T-helper 2 cell treated with Interferon-gamma antibody and Interleukin-4, amounts not matched to agents 5 μg/mL and 100 μg/mL, for 36 hours (primary cell): ENCODE measurements around the gene TRMT13.
"Not testable (repeated sequence)": the region's sequence is repeated elsewhere in the genome, so short reads cannot be mapped to it uniquely, and the experiment has no call there.

Experiments used
- DNase-seq: peaks from one replicate; pipeline ENCODE4 v3.0.0; 2021; ENCODE audit warnings: low spot score
- H3K27ac Mint-ChIP-seq: one replicate; pipeline ENCODE4 v1.8.0; 2021; ENCODE audit warnings: mild to moderate bottlenecking, mixed read lengths
- H3K27me3 Mint-ChIP-seq: one replicate; pipeline ENCODE4 v1.8.0; 2021; ENCODE audit warnings: low read depth, mixed read lengths
- H3K36me3 Mint-ChIP-seq: one replicate; pipeline ENCODE4 v1.8.0; 2021; ENCODE audit warnings: low read depth, mixed read lengths
- H3K4me1 Mint-ChIP-seq: one replicate; pipeline ENCODE4 v1.8.0; 2021; ENCODE audit warnings: low read depth, mixed read lengths
- H3K4me3 Mint-ChIP-seq: one replicate; pipeline ENCODE4 v1.8.0; 2022; ENCODE audit warnings: mild to moderate bottlenecking, moderate library complexity, mixed read lengths
- H3K9me3 Mint-ChIP-seq: one replicate; pipeline ENCODE4 v1.8.0; 2021; ENCODE audit warnings: mixed read lengths

TRMT13 gene

DNA sequence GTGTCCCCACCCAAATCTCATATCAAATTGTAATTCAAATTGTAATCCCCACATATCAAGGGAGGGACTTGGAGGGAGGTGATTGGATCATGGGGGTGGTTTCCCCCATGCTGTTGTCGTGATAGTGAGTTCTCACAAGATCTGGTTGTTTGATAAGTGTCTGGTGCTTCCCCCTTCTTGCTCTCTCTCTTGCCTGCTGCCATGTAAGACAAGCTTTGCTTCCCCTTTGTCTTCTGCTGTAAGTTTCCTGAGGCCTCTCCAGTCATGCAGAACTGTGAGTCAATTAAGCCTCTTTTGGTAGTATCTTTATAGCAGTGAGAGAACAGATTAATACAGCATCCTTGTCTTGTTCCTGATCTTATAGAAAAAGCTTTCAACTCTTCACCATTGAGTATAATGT lies 51.6 kb downstream of the TRMT13 start:
- DNase-seq = no peak
- Mint-ChIP-seq H3K27me3 (no peaks in the 10 kb centered on the region), H3K4me1 (peaks cover 1% of the 10 kb centered on the region), H3K9me3 (no peaks in the 10 kb centered on the region), H3K27ac (no peak overlapping the region), H3K36me3 (no peaks in the 10 kb centered on the region), H3K4me3 (no peak overlapping the region)

DNA sequence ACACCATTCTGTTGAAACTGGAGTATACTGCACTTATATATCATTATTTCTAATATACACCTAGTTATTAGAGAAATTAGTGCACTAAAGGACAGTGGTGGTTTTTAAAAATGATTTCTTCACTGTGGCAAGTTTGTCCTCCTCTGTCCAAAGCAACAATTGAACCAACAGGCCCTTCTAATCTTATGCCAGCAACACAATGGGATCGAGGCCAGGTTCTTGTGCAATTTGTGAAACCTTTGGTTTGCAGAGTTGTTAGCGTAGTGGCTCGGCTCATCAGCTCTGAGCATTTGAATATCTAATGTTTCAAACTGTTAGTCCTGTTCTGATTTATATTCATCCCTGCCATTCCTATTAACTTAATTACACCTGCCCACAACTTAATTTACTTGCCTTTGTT lies 54.9 kb downstream of the TRMT13 start:
- Mint-ChIP-seq H3K36me3 (peaks cover 2% of the 10 kb centered on the region), H3K27me3 (no peaks in the 10 kb centered on the region), H3K9me3 (no peaks in the 10 kb centered on the region), H3K27ac (no peak overlapping the region), H3K4me1 (peaks cover 1% of the 10 kb centered on the region), H3K4me3 (no peak overlapping the region)
- no peak for DNase-seq

DNA sequence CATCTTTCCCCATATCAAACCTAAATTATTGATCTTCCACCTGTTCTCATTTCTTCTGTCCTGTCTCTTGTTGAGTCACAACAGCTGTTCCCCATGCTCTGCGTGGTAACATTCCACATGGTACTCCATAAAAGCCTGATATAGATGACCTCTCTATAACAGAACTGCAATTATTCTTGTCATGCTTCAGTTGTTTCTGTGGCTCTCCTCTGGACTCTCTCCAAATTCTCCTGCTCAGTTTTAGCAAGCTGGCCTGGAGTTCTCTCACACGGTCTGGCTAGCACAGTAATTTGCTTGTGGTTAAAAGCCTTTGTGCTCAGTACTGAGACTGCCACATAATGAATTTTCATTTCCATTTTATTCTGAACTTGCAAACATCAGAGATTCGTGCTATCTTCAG lies 55.7 kb downstream of the TRMT13 start:
- no peaks in the 10 kb centered on the region for H3K27me3 Mint-ChIP-seq

DNA sequence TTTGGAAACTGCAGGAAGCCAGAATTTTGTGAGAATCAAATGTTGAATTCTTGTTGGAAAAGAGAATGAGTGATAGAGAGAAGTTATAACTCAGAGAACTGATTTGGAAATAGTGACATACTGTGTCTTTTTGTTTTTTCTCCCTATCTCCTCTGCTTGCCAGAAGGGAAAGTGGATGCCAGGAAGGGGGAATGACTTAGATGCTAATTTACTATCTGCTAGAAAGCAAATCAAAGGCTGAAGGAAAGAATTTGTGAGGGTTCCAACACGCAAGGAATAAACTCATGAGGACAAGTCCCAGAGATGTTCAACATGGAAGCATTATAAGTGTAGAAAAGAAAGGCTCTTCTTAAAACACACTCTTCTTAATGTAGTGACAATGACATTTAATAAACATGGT lies 65.6 kb downstream of the TRMT13 start:
- Mint-ChIP-seq H3K4me3 (no peak overlapping the region), H3K27ac (no peak overlapping the region), H3K36me3 (peaks cover 50% of the 10 kb centered on the region), H3K9me3 (no peaks in the 10 kb centered on the region), H3K27me3 (no peaks in the 10 kb centered on the region), H3K4me1 (no peaks in the 10 kb centered on the region)
- no peak for DNase-seq

More for the DNA sequence above, 55.7 kb downstream of the TRMT13 start:
- no peak for DNase-seq
- Mint-ChIP-seq H3K27ac (no peak overlapping the region), H3K4me3 (no peak overlapping the region), H3K9me3 (no peaks in the 10 kb centered on the region), H3K4me1 (peaks cover 1% of the 10 kb centered on the region), H3K36me3 (peaks cover 2% of the 10 kb centered on the region)

DNA sequence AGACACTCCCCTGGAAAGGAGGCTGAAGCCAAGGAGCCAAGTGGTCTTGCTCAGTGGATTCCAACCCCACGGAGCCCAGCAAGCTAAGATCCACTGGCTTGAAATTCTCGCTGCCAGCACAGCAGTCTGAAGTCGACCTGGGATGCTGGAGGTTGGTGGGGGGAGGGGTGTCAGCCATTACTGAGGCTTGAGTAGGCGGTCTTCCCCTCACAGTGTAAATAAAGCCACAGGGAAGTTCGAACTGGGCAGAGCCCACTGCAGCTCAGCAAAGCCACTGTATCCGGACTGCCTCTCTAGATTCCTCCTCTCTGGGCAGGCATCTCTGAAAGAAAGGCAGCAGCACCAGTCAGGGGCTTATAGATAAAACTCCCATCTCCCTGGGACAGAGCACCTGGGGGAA lies 67.1 kb downstream of the TRMT13 start:
- not testable (repeated sequence) for DNase-seq, H3K27ac Mint-ChIP-seq, H3K4me1 Mint-ChIP-seq, H3K27me3 Mint-ChIP-seq, H3K4me3 Mint-ChIP-seq
- Mint-ChIP-seq H3K9me3 (peaks cover 10% of the 10 kb centered on the region), H3K36me3 (peaks cover 65% of the 10 kb centered on the region)
